ENCODE measurements around the gene TAF11L11. TPM values are rescaled to one million over a fixed set of nuclear protein-coding genes. Genes with fewer than 3 reads are reported as not detected.
"Not testable (repeated sequence)": the region's sequence is repeated elsewhere in the genome, so short reads cannot be mapped to it uniquely, and the experiment has no call there.

The TAF11L11 gene
- total and polyA plus RNA-seq, 4 donors: not detected

GRCh38 chr5:17620627-17621026 is 16.6 kb downstream of the TAF11L11 start (continued):
- TF ChIP-seq, protein P1, sequence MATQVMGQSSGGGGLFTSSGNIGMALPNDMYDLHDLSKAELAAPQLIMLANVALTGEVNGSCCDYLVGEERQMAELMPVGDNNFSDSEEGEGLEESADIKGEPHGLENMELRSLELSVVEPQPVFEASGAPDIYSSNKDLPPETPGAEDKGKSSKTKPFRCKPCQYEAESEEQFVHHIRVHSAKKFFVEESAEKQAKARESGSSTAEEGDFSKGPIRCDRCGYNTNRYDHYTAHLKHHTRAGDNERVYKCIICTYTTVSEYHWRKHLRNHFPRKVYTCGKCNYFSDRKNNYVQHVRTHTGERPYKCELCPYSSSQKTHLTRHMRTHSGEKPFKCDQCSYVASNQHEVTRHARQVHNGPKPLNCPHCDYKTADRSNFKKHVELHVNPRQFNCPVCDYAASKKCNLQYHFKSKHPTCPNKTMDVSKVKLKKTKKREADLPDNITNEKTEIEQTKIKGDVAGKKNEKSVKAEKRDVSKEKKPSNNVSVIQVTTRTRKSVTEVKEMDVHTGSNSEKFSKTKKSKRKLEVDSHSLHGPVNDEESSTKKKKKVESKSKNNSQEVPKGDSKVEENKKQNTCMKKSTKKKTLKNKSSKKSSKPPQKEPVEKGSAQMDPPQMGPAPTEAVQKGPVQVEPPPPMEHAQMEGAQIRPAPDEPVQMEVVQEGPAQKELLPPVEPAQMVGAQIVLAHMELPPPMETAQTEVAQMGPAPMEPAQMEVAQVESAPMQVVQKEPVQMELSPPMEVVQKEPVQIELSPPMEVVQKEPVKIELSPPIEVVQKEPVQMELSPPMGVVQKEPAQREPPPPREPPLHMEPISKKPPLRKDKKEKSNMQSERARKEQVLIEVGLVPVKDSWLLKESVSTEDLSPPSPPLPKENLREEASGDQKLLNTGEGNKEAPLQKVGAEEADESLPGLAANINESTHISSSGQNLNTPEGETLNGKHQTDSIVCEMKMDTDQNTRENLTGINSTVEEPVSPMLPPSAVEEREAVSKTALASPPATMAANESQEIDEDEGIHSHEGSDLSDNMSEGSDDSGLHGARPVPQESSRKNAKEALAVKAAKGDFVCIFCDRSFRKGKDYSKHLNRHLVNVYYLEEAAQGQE (IDR thresholded peaks at IDR 0.05): no peak

DNA sequence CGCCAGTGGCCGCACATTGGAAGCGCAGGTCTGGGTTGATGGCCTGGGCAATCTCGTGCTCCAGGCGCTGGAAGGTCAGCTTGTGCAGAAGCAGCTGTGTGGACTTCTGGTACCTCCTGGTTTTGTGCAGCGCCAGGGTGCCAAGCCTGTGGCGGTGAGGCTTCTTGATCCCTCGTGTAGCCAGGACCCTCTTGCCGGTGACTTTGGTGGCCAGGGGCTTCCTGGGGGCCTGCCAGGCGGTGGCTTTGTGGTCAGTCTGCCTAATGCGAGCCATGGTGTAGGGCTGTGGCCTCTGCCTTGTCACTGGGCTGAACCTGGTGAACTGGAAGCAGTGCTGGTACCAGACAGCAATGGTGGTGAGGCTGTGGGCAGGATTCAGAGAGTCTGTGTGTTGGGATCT is 21.7 kb downstream of the TAF11L11 start:
- no peak for DNase-seq (ENCODE audit: low spot score)
- no peak overlapping the region for H3K27ac ChIP-seq (ENCODE audit: low read depth in 1 of 2, low read length in 2 of 2)
- no peak overlapping the region for H3K4me3 ChIP-seq (ENCODE audit: low read depth in 1 of 3, low read length in 3 of 3)
- no peaks in the 10 kb centered on the region for H3K27me3 ChIP-seq (ENCODE audit: control insufficient read depth in 4 of 4, insufficient read depth in 4 of 4, low read length in 3 of 4)
- no peaks in the 10 kb centered on the region for H3K9me3 ChIP-seq (ENCODE audit: control insufficient read depth in 4 of 4, low read length in 3 of 4)
- TF ChIP-seq ZBTB33 (IDR thresholded peaks at IDR 0.05) (no peak), TAF1 (conservative IDR thresholded peaks at IDR 0.05) (no peak), ATF3 (IDR thresholded peaks at IDR 0.05) (no peak), RXRA (IDR thresholded peaks at IDR 0.05) (no peak), FOXA2 (IDR thresholded peaks at IDR 0.05) (no peak), GABPA (IDR thresholded peaks at IDR 0.05 in 1 of 2, conservative IDR thresholded peaks at IDR 0.05 in 1 of 2) (no peak), JUND (IDR thresholded peaks at IDR 0.05) (no peak), HNF4A (conservative IDR thresholded peaks at IDR 0.05) (no peak), EGR1 (IDR thresholded peaks at IDR 0.05; ENCODE audit: low read depth in 2 of 2) (no peak), FOXA1 (IDR thresholded peaks at IDR 0.05) (no peak), CTCF (IDR thresholded peaks at IDR 0.05; ENCODE audit: low read depth, low read length, missing input control) (no peak), RAD21 (IDR thresholded peaks at IDR 0.05) (no peak), YY1 (IDR thresholded peaks at IDR 0.05) (no peak), HNF4G (IDR thresholded peaks at IDR 0.05) (no peak), MAX (IDR thresholded peaks at IDR 0.05) (no peak), SP1 (IDR thresholded peaks at IDR 0.05) (no peak), NR2F2 (IDR thresholded peaks at IDR 0.05) (no peak)
- TF ChIP-seq, protein P1 (IDR thresholded peaks at IDR 0.05): no peak
- no peaks in the 10 kb centered on the region for H3K4me1 ChIP-seq (ENCODE audit: control insufficient read depth in 4 of 4, insufficient read depth in 4 of 4, low read length in 3 of 4)
- H3K36me3 ChIP-seq (ENCODE audit: control insufficient read depth in 4 of 4, insufficient read depth in 3 of 4, low read depth in 1 of 4, low read length in 3 of 4): no peaks in the 10 kb centered on the region
- 91% methylated on average over 11 of the region's 11 CpGs for WGBS
- H3K9ac ChIP-seq (ENCODE audit: low read depth in 1 of 2, low read length in 2 of 2): no peak overlapping the region

DNA sequence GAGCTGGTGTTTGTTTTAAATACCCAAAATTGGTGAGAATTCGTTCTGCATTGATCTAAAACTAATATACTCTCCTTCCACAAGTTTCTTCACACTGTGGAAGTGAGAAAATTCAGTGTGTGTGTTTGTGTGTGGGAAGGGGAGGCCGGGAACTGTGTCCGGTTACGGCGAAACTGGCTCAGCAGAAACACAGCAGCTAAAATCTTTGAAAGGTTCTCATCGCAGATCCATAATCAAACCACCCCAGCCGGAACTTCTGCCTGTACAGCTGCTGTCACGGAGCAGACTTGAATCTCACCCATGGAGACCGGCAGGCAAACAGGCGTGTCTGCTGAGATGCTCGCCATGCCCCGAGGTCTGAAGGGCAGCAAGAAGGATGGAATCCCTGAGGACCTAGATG is 27.8 kb downstream of the TAF11L11 start, which contains the start of gene TAF11L13:
Gene TAF11L13, plus strand, starts transcription at position 301 of the 400 bp plus-strand sequence.
- H3K36me3 ChIP-seq (ENCODE audit: control insufficient read depth in 4 of 4, insufficient read depth in 3 of 4, low read depth in 1 of 4, low read length in 3 of 4); H3K4me1 ChIP-seq (ENCODE audit: control insufficient read depth in 4 of 4, insufficient read depth in 4 of 4, low read length in 3 of 4); H3K4me3 ChIP-seq (ENCODE audit: low read depth in 1 of 3, low read length in 3 of 3); H3K9me3 ChIP-seq (ENCODE audit: control insufficient read depth in 4 of 4, low read length in 3 of 4); DNase-seq (ENCODE audit: low spot score); H3K27me3 ChIP-seq (ENCODE audit: control insufficient read depth in 4 of 4, insufficient read depth in 4 of 4, low read length in 3 of 4); H3K9ac ChIP-seq (ENCODE audit: low read depth in 1 of 2, low read length in 2 of 2); H3K27ac ChIP-seq (ENCODE audit: low read depth in 1 of 2, low read length in 2 of 2): not testable (repeated sequence)
- 89% methylated on average over 9 of the region's 12 CpGs for WGBS

Measured in liver (tissue), 9 donors.